ENCODE data around the gene CALR.

DNA sequence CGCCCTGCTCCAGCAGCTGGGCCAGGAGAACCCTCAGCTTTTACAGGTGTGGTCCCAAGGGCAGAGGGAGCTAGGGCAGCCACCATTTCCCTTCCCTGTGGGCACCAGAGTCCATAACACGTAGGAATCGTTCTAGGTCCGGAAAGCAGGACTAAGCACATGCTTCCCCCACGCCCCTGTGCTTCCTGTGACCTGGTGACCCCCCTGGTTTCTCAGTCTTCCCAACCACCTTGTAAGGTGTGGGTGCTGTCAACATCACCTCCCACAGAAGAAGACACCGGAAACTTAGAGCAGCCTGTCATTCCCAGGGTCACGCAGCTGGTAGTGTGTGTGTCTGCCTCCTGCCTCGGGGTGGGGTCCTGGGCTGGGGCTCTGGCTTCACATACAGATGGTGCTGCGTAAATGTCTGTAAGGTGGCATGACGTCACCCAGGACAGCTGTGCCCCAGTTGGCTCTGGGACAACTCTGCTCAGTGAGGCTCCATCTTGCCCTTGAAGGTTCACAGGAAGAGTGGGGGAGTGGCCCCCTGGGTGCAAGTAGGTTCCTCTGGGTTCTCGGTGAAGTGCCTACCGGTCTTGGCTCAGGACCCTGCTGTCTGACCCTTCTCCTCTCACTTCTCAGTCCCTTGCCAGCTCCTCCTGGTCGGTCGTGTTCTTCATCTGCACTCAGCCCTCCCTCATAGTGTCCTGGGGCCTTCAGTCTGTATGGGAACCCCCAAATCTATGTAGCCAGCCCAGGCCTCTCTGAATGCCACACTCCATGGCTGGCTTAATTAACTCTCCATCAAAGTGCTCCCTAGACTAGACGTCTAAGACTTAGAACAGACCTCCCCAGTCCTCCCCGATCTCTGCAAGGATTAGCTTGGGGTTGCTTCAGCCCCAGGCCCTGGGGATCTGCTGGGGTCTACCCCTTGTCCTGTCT lies 11.2 kb downstream of the CALR start:
- TF ChIP-seq POLR2A (IDR thresholded peaks at IDR 0.05) = no peak
- TF ChIP-seq, protein P1, sequence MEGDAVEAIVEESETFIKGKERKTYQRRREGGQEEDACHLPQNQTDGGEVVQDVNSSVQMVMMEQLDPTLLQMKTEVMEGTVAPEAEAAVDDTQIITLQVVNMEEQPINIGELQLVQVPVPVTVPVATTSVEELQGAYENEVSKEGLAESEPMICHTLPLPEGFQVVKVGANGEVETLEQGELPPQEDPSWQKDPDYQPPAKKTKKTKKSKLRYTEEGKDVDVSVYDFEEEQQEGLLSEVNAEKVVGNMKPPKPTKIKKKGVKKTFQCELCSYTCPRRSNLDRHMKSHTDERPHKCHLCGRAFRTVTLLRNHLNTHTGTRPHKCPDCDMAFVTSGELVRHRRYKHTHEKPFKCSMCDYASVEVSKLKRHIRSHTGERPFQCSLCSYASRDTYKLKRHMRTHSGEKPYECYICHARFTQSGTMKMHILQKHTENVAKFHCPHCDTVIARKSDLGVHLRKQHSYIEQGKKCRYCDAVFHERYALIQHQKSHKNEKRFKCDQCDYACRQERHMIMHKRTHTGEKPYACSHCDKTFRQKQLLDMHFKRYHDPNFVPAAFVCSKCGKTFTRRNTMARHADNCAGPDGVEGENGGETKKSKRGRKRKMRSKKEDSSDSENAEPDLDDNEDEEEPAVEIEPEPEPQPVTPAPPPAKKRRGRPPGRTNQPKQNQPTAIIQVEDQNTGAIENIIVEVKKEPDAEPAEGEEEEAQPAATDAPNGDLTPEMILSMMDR (IDR thresholded peaks at IDR 0.05 in 8 of 11, conservative IDR thresholded peaks at IDR 0.05 in 3 of 11) = no peak

Measured in spleen (tissue), 7 donors.